ENCODE measurements around the gene TNIK.

GRCh38 chr3:171231361-171231760, 228.8 kb downstream of the TNIK start:
- TF ChIP-seq, protein P1, sequence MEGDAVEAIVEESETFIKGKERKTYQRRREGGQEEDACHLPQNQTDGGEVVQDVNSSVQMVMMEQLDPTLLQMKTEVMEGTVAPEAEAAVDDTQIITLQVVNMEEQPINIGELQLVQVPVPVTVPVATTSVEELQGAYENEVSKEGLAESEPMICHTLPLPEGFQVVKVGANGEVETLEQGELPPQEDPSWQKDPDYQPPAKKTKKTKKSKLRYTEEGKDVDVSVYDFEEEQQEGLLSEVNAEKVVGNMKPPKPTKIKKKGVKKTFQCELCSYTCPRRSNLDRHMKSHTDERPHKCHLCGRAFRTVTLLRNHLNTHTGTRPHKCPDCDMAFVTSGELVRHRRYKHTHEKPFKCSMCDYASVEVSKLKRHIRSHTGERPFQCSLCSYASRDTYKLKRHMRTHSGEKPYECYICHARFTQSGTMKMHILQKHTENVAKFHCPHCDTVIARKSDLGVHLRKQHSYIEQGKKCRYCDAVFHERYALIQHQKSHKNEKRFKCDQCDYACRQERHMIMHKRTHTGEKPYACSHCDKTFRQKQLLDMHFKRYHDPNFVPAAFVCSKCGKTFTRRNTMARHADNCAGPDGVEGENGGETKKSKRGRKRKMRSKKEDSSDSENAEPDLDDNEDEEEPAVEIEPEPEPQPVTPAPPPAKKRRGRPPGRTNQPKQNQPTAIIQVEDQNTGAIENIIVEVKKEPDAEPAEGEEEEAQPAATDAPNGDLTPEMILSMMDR (IDR thresholded peaks at IDR 0.05), result no peak
- no peak for TF ChIP-seq POLR2A (IDR thresholded peaks at IDR 0.05)

Measured in prostate gland (tissue), 2 donors.